ENCODE data around the gene TDRD7. TPM values are rescaled to one million over a fixed set of nuclear protein-coding genes. Genes with fewer than 3 reads are reported as not detected.

TDRD7 gene
- total and polyA plus RNA-seq, 2 donors (not counting 1 experiment from before 2014, with no cell fraction given), result 11.5 to 19.7 TPM

GRCh38 chr9:97521576-97522333 lies 109.9 kb downstream of the TDRD7 start:
- intact Hi-C loops (cut with micrococcal nuclease), result no loop called here
- Mint-ChIP-seq H3K9me3 (ENCODE audit: insufficient read depth) (no peaks in the 10 kb centered on the region), H3K4me1 (no peaks in the 10 kb centered on the region), H3K27ac (no peak overlapping the region), H3K4me3 (no peak overlapping the region), H3K27me3 (peaks cover 34% of the 10 kb centered on the region)
- Histone ChIP-seq H3K9ac (ENCODE audit: low read length) (no peak overlapping the region), H3K4me3 (ENCODE audit: control extremely low read depth in 1 of 5, extremely low read depth in 1 of 5, insufficient read depth in 1 of 5, low read depth in 2 of 5, low read length in 4 of 5) (no peak overlapping the region), H4K20me1 (ENCODE audit: control insufficient read depth, insufficient read depth, low read length, poor library complexity, severe bottlenecking) (no peaks in the 10 kb centered on the region), H3K27ac (ENCODE audit: low read length in 2 of 2) (no peak overlapping the region), H3K27me3 (replicated peaks in 1 of 4; ENCODE audit: control extremely low read depth in 1 of 4, control insufficient read depth in 3 of 4, insufficient read depth in 4 of 4, low read length in 3 of 4) (peaks cover 0 to 12% (median 0%) of the 10 kb centered on the region in 4 experiments), H3K9me3 (ENCODE audit: control extremely low read depth in 1 of 3, control insufficient read depth in 2 of 3, insufficient read depth in 1 of 3, low read length in 2 of 3) (no peaks in the 10 kb centered on the region), H3K4me1 (ENCODE audit: control insufficient read depth in 2 of 2, insufficient read depth in 2 of 2, low read length in 2 of 2) (no peaks in the 10 kb centered on the region), H2AFZ (ENCODE audit: insufficient read depth, low read depth, low read length, poor library complexity, severe bottlenecking) (no peak overlapping the region), H3K36me3 (replicated peaks in 1 of 2; ENCODE audit: control extremely low read depth in 1 of 2, control insufficient read depth in 1 of 2, extremely low read depth in 1 of 2, insufficient read depth in 2 of 2, low read length in 1 of 2) (no peaks in the 10 kb centered on the region), H3K79me2 (ENCODE audit: control insufficient read depth, insufficient read depth, low read length) (no peaks in the 10 kb centered on the region), H3K4me2 (replicated peaks; ENCODE audit: low read depth, low read length, poor library complexity, severe bottlenecking) (no peak overlapping the region)
- ChIA-PET CTCF (no interaction called here), POLR2A (no interaction called here)
- no peak for TF ChIP-seq CTCF (IDR thresholded peaks at IDR 0.05)
- no peak for TF ChIP-seq EZH2 (IDR thresholded peaks at IDR 0.05; ENCODE audit: borderline replicate concordance, insufficient read depth, low read depth, low read length, poor library complexity, severe bottlenecking)
- WGBS (ENCODE audit: insufficient coverage), result 90% methylated on average over 7 of the region's 10 CpGs
- DNase-seq (no peak), ATAC-seq (ENCODE audit: low read depth) (no peak)

- TF ChIP-seq CTCF (IDR thresholded peaks at IDR 0.05), result no peak
- Mint-ChIP-seq H3K4me1 (no peaks in the 10 kb centered on the region), H3K4me3 (no peak overlapping the region), H3K9me3 (ENCODE audit: insufficient read depth) (no peaks in the 10 kb centered on the region), H3K27ac (no peak overlapping the region), H3K27me3 (peaks cover 10% of the 10 kb centered on the region)
- no peaks in the 10 kb centered on the region for H3K79me2 ChIP-seq (ENCODE audit: control insufficient read depth, insufficient read depth, low read length)
- no peak for ATAC-seq (ENCODE audit: low read depth)
- WGBS (ENCODE audit: insufficient coverage), result no CpG with 5 or more reads among the region's 4 CpGs
- no peak for DNase-seq
- no peak overlapping the region for H2AFZ ChIP-seq (ENCODE audit: insufficient read depth, low read depth, low read length, poor library complexity, severe bottlenecking)
- no peaks in the 10 kb centered on the region for H3K9me3 ChIP-seq (ENCODE audit: control extremely low read depth in 1 of 3, control insufficient read depth in 2 of 3, insufficient read depth in 1 of 3, low read length in 2 of 3)
- peaks cover 0 to 3% (median 0%) of the 10 kb centered on the region in 4 experiments for H3K27me3 ChIP-seq (replicated peaks in 1 of 4; ENCODE audit: control extremely low read depth in 1 of 4, control insufficient read depth in 3 of 4, insufficient read depth in 4 of 4, low read length in 3 of 4)
- ChIA-PET CTCF (no interaction called here), POLR2A (no interaction called here)
- no peak overlapping the region for H3K27ac ChIP-seq (ENCODE audit: low read length in 2 of 2)
- intact Hi-C loops (cut with micrococcal nuclease), result no loop called here
- H3K9ac ChIP-seq (ENCODE audit: low read length), result no peak overlapping the region
- H3K4me2 ChIP-seq (replicated peaks; ENCODE audit: low read depth, low read length, poor library complexity, severe bottlenecking), result no peak overlapping the region
- H3K4me3 ChIP-seq (ENCODE audit: control extremely low read depth in 1 of 5, extremely low read depth in 1 of 5, insufficient read depth in 1 of 5, low read depth in 2 of 5, low read length in 4 of 5), result no peak overlapping the region
- H3K36me3 ChIP-seq (replicated peaks in 1 of 2; ENCODE audit: control extremely low read depth in 1 of 2, control insufficient read depth in 1 of 2, extremely low read depth in 1 of 2, insufficient read depth in 2 of 2, low read length in 1 of 2), result no peaks in the 10 kb centered on the region
- no peaks in the 10 kb centered on the region for H4K20me1 ChIP-seq (ENCODE audit: control insufficient read depth, insufficient read depth, low read length, poor library complexity, severe bottlenecking)
- no peaks in the 10 kb centered on the region for H3K4me1 ChIP-seq (ENCODE audit: control insufficient read depth in 2 of 2, insufficient read depth in 2 of 2, low read length in 2 of 2)
These were observed 112.5 kb downstream of the TDRD7 start for GRCh38 chr9:97524424-97524823.

Data from B cell (primary cell).